ENCODE results near the gene PNMA6F.
"Not testable (repeated sequence)": the region's sequence is repeated elsewhere in the genome, so short reads cannot be mapped to it uniquely, and the experiment has no call there.

GRCh38 chrX:153283982-153284381, 37.6 kb downstream of the PNMA6F start:
- not testable (repeated sequence) for TF ChIP-seq CTCF (conservative IDR thresholded peaks at IDR 0.05; ENCODE audit: low read depth, low read length); EZH2phosphoT487 (IDR thresholded peaks at IDR 0.05; ENCODE audit: borderline replicate concordance, low read length)

Data from PC-3 (cell line).